DND-41 (cell line): ENCODE data around the gene EDDM3A.
"Not testable (repeated sequence)": the region's sequence is repeated elsewhere in the genome, so short reads cannot be mapped to it uniquely, and the experiment has no call there.

Experiments
- CTCF ChIP-seq: IDR thresholded peaks from 2 replicates; pipeline ENCODE4 v1.5.1; 2012; ENCODE audit warnings: borderline replicate concordance, low read length, moderate library complexity, mild to moderate bottlenecking; ENCODE audit not compliant: poor library complexity, severe bottlenecking; ENCODE audit errors: extremely low read depth
- EZH2 ChIP-seq: IDR thresholded peaks from 3 replicates; pipeline ENCODE4 v1.6.1; 2012; ENCODE audit warnings: borderline replicate concordance, low read depth, mild to moderate bottlenecking, moderate library complexity, low read length, inconsistent platforms; ENCODE audit not compliant: severe bottlenecking

GRCh38 chr14:20726121-20726520 lies 19.6 kb upstream of the EDDM3A start:
- not testable (repeated sequence) for TF ChIP-seq CTCF, EZH2
